ENCODE results near the gene SF3A2.

DNA sequence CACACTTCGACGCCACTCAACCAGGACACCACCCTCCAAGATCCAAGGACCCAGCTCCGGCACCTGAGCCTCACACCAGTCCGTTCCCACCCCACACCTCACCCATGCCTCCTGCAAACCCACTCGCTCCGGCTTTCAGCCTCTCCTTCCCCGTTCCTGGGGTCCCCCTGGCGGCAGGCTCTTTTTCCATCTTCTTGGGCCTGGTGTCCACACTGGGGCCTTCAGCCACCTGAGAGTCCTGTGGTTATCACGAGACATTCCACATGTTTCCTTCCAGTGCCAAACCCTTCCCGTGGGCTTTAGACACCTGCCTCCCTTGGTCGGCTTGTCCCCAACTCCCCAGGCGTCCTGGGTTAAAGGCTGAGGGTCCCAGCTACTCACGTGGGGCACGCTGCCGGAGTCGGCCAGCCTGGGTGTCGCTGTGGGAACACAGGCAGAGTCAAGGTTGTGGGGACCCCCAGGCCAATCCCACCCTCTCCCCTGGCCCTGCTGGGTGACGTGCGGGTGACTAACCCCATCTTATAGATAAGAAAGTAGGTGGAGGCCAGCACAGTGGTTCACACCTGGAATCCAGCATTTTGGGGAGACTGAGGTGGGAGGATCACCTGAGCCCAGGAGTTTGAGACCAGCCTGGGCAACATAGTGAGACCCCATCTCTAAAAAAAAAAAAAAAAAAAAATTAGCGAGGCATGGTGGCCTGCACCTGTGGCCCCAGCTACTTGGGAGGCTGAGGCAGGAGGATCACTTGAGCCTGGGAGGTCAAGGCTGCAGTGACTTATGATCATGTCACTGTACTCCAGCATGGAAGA is 17.6 kb downstream of the SF3A2 start:
- TF ChIP-seq YY1 (IDR thresholded peaks at IDR 0.05; ENCODE audit: insufficient read depth, insufficient read length) (no peak), ZNF274 (IDR thresholded peaks at IDR 0.05; ENCODE audit: low read depth, low read length) (no peak), SUZ12 (IDR thresholded peaks at IDR 0.05; ENCODE audit: extremely low read depth, insufficient read depth, insufficient read length) (no peak)
